ENCODE measurements around the gene ERBB4. TPM values are rescaled to one million over a fixed set of nuclear protein-coding genes. Genes with fewer than 3 reads are reported as not detected.

Gene ERBB4
- total and polyA plus RNA-seq, 2 of the 8 experiments (the other 6 are each of a cell fraction or from before 2014, with no cell fraction given), result 0.34 to 1.3 TPM

DNA sequence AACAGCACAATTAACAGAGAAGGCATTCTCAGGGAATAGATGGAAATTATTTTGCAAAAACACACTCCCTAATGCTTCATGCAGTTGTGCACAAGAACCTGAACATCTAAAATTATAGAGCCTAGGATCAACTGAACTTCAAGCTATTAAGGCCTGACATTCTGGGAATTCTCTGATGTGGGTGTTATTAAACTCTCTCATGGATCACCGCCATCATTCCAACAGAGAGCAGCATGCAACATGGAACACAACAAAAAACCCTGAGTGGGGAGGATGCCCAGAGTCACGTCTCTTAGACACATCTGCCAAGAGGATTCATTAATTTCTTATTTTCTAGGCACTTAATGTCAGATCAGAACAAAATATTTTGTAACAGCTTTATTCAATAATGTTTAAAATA, 543.8 kb downstream of the ERBB4 start:
- Histone ChIP-seq H4K5ac (ENCODE audit: insufficient read length, low read depth, low read length) (no peak overlapping the region), H3K79me1 (ENCODE audit: low read depth, low read length) (no peaks in the 10 kb centered on the region), H3K14ac (ENCODE audit: insufficient read length) (no peak overlapping the region), H3K4me2 (ENCODE audit: insufficient read depth in 1 of 2, low read depth in 2 of 2, low read length in 2 of 2) (no peak overlapping the region), H3K4me1 (replicated peaks in 1 of 4; ENCODE audit: control insufficient read depth in 3 of 4, insufficient read depth in 4 of 4, low read length in 3 of 4) (no peaks in the 10 kb centered on the region), H3K27me3 (replicated peaks in 1 of 4; ENCODE audit: control insufficient read depth in 3 of 4, extremely low read depth in 1 of 4, insufficient read depth in 3 of 4, low read length in 3 of 4) (no peaks in the 10 kb centered on the region), H4K8ac (ENCODE audit: extremely low read depth, insufficient read depth, low read length) (no peak overlapping the region), H3K79me2 (ENCODE audit: control insufficient read depth in 1 of 2, insufficient read depth in 2 of 2, low read length in 2 of 2) (no peaks in the 10 kb centered on the region), H3K23ac (ENCODE audit: insufficient read length) (no peak overlapping the region), H2AK5ac (ENCODE audit: low read depth, low read length) (no peak overlapping the region), H4K20me1 (replicated peaks in 1 of 2; ENCODE audit: control insufficient read depth in 1 of 2, insufficient read depth in 2 of 2, low read length in 2 of 2) (no peaks in the 10 kb centered on the region), H3K9ac (replicated peaks in 1 of 4; ENCODE audit: extremely low read depth in 1 of 4, low read depth in 3 of 4, low read length in 3 of 4) (no peak overlapping the region), H4K91ac (replicated peaks; ENCODE audit: insufficient read length, low read length) (no peak overlapping the region), H3K4ac (replicated peaks; ENCODE audit: insufficient read length, low read depth, low read length) (no peak overlapping the region), H3K36me3 (ENCODE audit: control insufficient read depth in 2 of 4, insufficient read depth in 4 of 4, low read length in 3 of 4) (no peaks in the 10 kb centered on the region), H3K4me3 (ENCODE audit: extremely low read depth in 1 of 4, insufficient read depth in 2 of 4, low read depth in 3 of 4, low read length in 4 of 4) (no peak overlapping the region), H2BK20ac (ENCODE audit: low read length) (no peak overlapping the region), H2BK15ac (ENCODE audit: low read length) (no peak overlapping the region), H2BK120ac (replicated peaks; ENCODE audit: low read depth, low read length) (no peak overlapping the region), H2BK5ac (ENCODE audit: low read depth, low read length) (no peak overlapping the region), H3K9me3 (ENCODE audit: insufficient read depth in 2 of 2, low read depth in 1 of 2, low read length in 1 of 2) (no peaks in the 10 kb centered on the region), H3K27ac (ENCODE audit: low read depth, low read length) (no peak overlapping the region), H2BK12ac (ENCODE audit: low read depth, low read length) (no peak overlapping the region), H3K23me2 (ENCODE audit: low read depth, low read length) (no peaks in the 10 kb centered on the region), H3K56ac (replicated peaks; ENCODE audit: insufficient read length, low read depth, low read length) (no peak overlapping the region), H3K18ac (ENCODE audit: extremely low read depth, low read length) (no peak overlapping the region), H2AFZ (ENCODE audit: low read length) (no peak overlapping the region)
- DNase-seq (ENCODE audit: low read depth in 1 of 2, low spot score in 2 of 2), result no peak
- POLR2A ChIA-PET (ENCODE audit: partially characterized antibody), result no interaction called here
- CTCF ChIA-PET (ENCODE audit: partially characterized antibody), result interaction anchor here (1.9 kb wide), 1 partner anchor 10 kb away, joined by 8 read pairs; no protein-coding TSS in a partner anchor
- FAIRE-seq, result no peak
- 94% methylated on average over 2 of the region's 2 CpGs; no CpG with 5 or more reads in 1 of the 2 experiments for WGBS, 2 experiments (ENCODE audit: extremely low coverage in 1 of 2, insufficient coverage in 1 of 2, insufficient read length in 1 of 2, insufficient replicate concordance in 2 of 2, low coverage in 1 of 2, low lambda C conversion rate in 2 of 2, missing lambda C conversion rate in 1 of 2)
- TF ChIP-seq BCL11A (IDR thresholded peaks at IDR 0.05; ENCODE audit: low read depth in 2 of 2, low read length in 2 of 2) (no peak), CHD1 (IDR thresholded peaks at IDR 0.05; ENCODE audit: low read depth, low read length) (no peak), GTF2F1 (IDR thresholded peaks at IDR 0.05; ENCODE audit: borderline replicate concordance, low read depth, low read length) (no peak), RXRA (IDR thresholded peaks at IDR 0.05; ENCODE audit: insufficient read depth, low read depth, low read length) (no peak), CEBPB (IDR thresholded peaks at IDR 0.05; ENCODE audit: low read depth, low read length) (no peak), EGR1 (IDR thresholded peaks at IDR 0.05; ENCODE audit: borderline replicate concordance, low read depth, low read length) (no peak), SRF (IDR thresholded peaks at IDR 0.05; ENCODE audit: low read depth, low read length) (no peak), GABPA (IDR thresholded peaks at IDR 0.05; ENCODE audit: borderline replicate concordance, insufficient read depth, low read length) (no peak), FOSL1 (IDR thresholded peaks at IDR 0.05; ENCODE audit: insufficient read depth, low read depth, low read length) (no peak), CBX5 (IDR thresholded peaks at IDR 0.05; ENCODE audit: low read depth, low read length) (no peak)
- TF ChIP-seq, protein P1, sequence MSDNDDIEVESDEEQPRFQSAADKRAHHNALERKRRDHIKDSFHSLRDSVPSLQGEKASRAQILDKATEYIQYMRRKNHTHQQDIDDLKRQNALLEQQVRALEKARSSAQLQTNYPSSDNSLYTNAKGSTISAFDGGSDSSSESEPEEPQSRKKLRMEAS (IDR thresholded peaks at IDR 0.05), result no peak
- TF ChIP-seq, protein P2, sequence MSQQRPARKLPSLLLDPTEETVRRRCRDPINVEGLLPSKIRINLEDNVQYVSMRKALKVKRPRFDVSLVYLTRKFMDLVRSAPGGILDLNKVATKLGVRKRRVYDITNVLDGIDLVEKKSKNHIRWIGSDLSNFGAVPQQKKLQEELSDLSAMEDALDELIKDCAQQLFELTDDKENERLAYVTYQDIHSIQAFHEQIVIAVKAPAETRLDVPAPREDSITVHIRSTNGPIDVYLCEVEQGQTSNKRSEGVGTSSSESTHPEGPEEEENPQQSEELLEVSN (IDR thresholded peaks at IDR 0.05), result no peak
